GM11168 (cell line): ENCODE data around the gene PCBP4.

ENCODE experiments used
- in situ Hi-C: fragments of 300-500 bp; cut with MboI; formaldehyde crosslinking; loops from one replicate; pipeline ENCODE4 v1.12.0; 2022; ENCODE audit warnings: low sequenced_read_pairs; ENCODE audit not compliant: unreplicated experiment

PCBP4 gene

DNA sequence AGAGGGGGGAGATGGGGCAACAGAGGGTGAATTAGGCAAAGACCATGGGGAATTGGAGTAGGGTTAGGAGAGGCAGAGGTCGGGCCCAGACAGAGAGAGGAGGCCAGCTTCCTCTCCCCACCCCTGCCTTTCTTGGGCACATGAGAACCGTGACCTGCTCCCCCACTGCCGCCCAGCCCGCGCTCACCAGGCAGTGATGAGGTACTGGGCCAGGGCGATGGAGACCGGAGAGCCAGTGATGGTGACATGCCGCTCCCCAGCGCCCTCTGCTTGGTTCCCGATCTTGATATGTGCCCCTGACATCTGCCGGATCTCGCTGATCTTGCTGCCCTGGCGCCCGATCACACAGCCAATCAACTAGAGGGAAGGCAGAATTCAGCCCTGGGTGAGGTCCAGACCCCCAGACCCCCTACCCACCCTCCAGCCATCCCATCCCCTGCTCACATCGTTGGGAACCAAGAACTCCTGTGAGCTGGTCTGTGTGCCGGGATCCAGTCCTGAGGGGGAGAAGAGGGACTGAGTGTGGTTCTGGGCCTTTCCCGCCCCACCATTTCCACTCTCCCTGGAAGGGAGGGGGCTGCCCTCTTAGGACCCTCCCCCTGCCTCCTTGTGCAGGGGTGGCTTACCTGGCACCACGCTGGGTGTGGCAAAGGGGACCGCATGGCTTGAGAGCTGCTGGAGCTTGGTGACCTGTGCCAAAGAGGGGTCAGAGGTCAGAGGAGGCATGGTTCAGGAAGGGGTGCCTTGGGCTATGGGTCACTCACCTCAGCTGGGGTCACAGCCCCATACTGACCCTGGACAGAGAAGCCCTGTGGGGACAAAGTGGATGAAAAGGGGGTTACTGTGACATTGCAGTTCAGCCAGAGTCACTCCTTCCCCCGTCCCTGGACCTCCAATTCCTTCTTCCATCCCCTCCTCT lies 8.4 kb downstream of the PCBP4 start:
- in situ Hi-C loops, result no loop called here

DNA sequence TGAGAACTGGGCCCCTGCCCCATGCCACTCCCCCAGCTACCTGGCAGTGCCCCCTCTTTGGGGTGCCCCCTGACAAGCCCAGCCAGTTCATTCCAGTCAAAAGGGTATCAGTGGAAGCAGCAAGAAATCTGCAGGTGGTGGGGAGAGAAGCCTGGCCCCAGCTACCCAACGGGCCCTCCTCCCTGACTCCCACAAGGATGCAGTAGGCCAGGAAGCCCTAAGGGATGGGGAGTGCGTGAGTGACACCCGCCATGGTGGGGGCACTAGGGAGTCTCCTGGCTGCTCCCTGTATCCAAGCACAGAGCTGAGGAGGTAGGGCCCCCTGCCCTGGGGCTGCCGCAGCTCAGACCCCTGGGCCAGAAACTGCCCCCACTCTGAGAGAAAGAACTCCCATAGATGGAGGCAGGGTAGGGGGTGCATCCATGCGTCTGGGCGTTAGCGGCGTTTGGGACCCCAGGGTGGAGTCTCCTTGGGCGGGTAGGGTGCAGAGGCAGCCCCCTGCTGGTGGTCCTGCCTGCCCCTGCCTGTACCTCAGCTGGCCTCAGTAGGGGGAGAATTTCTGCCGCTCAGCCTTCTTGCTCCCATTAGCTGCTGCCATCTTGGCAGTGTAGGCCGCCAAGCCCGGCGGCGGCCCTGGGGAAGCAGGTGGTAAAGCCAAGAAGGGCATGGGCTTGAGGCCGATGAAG lies 9.6 kb downstream of the PCBP4 start:
- in situ Hi-C loops, result no loop called here

DNA sequence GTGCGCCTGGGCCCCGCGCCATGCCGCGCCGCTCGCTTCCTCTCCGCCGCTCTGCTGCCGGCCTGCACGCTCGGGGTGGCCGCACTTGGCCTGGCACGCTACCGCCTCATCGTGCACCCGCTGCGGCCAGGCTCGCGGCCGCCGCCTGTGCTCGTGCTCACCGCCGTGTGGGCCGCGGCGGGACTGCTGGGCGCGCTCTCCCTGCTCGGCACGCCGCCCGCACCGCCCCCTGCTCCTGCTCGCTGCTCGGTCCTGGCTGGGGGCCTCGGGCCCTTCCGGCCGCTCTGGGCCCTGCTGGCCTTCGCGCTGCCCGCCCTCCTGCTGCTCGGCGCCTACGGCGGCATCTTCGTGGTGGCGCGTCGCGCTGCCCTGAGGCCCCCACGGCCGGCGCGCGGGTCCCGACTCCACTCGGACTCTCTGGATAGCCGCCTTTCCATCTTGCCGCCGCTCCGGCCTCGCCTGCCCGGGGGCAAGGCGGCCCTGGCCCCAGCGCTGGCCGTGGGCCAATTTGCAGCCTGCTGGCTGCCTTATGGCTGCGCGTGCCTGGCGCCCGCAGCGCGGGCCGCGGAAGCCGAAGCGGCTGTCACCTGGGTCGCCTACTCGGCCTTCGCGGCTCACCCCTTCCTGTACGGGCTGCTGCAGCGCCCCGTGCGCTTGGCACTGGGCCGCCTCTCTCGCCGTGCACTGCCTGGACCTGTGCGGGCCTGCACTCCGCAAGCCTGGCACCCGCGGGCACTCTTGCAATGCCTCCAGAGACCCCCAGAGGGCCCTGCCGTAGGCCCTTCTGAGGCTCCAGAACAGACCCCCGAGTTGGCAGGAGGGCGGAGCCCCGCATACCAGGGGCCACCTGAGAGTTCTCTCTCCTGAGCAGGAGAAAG lies 11.1 kb downstream of the PCBP4 start:
- in situ Hi-C loops, result no loop called here

DNA sequence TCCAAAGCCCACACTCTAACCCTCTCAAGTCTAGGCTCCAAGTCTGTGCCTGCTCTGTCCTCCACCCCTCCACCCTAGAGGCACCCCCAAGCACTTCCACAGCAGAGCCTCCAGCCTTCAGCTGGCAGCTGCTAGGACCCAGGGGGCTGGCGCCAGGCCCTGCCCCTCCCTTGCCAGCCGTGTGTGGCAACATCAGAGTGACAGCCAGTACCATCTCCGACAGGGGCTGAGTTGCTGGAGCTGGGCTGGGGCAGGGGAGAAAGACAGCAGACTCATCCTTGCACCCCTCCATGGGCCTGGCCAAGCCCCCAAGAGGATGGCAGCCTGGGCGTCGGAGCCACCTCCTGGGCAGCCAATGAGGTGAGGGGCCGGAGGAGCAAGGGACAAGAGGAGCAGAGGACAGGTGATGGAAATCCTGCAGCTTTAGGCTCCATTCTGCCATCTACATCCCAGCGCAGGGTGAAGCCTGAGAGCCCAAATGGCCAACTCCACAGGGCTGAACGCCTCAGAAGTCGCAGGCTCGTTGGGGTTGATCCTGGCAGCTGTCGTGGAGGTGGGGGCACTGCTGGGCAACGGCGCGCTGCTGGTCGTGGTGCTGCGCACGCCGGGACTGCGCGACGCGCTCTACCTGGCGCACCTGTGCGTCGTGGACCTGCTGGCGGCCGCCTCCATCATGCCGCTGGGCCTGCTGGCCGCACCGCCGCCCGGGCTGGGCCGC lies 11.9 kb downstream of the PCBP4 start, which contains the start of gene GPR62:
Gene GPR62, plus strand, starts transcription at position 207 of the 718 bp plus-strand sequence. Its CDS starts 272 bp downstream, at position 479.
- in situ Hi-C loops, result no loop called here

DNA sequence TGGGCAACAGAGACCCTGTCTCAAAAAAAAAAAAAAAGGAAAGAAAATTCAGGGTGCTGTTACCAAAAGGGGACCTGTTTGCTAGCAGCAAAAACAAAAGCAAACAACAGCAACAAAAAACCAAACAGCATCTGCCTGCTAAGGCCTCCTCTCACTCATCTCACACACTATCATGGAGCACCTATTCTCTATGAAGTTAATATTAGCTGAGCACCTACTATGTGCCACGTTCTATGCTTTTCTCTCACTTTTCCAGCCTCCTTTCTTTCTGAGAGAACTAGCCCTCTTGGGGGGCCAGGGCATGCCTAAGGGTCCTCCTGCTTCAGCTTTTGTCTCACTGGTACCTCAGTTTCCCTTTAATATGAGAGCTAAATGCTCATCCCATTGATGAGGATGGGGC lies 12.5 kb downstream of the PCBP4 start:
- in situ Hi-C loops, result no loop called here

DNA sequence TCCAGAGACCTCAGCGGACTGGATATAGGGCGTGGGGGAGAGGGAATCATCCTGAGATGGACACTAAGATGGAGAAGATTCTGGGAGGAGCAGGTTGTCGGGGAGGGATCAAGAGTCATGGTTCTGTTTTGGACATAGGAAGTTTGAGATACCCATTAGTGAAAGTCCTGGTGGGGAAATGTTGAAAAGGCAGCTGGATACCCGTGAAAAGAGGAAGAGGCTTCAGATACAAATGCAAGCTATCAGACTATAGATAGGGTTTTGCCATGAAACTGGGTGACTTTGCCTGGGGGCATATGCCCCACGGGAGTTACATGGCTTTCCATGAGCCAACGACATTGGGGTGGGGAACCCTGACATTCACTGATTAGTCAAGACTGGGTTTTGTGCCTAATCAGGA lies 13.1 kb downstream of the PCBP4 start:
- in situ Hi-C loops, result no loop called here

DNA sequence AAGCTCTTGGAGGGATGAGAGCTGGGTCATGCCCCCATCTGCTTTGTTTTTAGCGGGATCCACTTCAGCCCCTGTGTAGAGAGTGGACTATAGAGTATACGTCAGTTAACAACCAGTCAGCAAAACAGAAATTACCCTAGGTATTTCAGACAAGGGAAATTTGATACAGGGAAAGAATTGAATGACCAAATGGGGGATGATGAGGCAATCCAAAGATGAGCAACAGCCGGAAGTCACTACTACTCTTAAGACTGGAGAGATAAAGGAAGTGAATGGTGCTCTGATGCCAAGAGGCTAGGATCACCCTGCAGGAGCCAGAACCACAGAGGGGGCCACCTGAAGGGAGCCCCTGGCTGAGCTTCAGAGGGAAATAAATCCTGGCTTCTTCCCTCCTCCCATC lies 13.8 kb downstream of the PCBP4 start:
- in situ Hi-C loops, result no loop called here

DNA sequence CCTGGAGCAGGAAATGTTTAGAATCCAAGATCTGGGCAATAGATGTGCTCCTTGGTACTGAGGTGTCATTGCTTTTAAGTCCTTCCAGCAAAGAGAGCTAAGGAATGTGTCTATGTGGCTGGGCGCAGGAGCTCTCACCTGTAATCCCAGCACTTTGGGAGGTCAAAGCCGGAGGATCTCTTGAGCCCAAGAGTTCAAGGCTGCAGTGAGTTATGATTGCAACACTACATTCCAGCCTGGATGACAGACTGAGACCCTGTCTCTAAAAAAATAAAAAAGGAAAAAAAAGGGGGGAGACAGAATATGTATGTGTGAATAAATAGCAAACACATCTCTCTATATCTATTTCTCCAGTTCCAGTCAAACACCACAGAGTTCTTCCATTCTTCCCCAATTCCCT lies 16.4 kb downstream of the PCBP4 start:
- in situ Hi-C loops, result no loop called here

DNA sequence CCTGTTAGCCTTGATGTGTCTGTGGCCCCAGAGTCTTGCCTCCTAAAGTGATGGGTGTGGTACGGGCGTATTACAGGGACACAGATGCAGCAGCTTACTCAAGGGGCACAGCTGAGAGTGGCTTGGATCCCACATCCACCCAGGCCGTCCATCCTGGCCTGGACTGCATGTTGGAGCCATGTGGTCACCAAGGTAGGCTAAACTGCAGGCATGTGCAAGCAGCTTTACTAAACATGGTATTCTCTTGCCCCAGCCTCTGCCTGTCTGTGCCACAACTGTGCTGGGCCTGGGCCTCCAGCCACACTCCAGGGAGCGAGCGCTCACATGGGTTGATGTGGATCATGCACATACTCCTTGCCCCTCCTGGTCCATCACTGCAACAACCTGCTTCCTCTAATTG lies 18.1 kb downstream of the PCBP4 start:
- in situ Hi-C loops, result no loop called here

DNA sequence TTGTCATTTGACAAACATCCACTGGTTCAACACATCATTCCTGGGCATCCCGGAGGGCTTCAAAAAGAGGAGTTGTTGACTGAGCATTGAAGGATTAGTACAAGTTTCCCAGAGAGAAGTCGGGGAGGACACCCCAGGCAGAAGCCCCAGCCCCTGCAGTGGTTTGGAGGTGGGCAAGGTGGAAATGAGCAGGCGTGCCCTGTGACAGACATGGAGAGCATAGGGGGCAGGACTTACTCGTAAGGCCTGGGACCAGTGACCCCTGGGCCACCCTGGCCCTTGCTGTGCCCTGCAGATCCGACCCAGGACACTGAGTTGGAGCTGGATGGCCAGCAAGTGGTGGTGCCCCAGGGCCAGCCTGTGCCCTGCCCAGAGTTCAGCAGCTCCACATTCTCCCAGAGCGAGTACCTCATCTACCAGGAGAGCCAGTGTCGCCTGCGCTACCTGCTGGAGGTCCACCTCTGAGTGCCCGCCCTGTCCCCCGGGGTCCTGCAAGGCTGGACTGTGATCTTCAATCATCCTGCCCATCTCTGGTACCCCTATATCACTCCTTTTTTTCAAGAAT lies 19.2 kb downstream of the PCBP4 start:
- in situ Hi-C loops, result no loop called here

DNA sequence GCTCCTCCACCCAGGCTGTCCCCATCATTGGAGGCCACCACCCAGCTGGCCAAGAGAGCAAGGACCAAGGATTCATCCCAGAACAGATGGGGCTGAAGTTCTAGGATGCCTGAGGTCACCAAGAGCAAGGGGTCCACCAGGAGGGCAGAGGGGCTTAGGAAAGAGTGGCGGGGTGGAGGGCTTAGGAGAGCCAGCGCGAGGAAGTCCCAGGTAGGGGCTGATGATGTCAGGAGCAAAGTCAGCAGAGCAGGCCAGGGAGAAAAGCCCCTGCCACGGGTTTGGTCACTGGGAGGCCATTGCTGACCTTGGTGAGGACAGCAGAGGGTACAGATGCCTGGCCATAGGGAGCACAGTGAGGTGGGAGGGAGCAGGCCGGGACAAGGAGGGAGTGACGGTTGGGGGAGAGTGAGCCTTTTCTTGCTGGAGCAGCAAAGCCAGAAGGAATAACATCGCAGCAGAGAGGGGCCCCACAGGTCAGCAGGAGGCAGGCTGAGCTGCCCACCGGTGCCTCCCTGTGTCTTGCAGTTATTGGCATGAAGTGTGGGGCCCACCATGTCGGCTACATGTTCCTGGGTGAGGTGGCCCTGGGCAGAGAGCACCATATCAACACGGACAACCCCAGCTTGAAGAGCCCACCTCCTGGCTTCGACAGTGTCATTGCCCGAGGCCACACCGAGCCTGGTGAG lies 19.9 kb downstream of the PCBP4 start:
- in situ Hi-C loops, result no loop called here

DNA sequence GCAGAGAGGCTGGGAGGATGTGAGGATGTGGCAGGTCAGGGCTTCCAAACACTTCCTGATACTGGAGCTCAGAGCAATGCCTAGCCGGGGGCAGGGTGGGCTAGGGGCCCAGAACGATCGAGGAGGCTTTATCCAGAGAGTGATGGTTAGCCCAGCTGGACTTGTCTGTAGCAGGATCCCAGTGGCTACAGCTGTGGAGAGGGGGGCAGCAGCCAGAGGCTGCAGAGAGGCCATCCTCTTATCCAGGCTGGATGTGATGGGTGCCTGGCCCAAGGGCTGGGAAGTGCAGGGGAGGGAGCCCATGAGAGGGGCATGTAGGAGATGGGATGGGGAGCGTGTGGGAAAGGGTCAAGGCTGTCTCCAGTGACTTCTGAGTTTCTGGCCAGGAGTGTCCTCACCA lies 20.5 kb downstream of the PCBP4 start:
- in situ Hi-C loops, result no loop called here

DNA sequence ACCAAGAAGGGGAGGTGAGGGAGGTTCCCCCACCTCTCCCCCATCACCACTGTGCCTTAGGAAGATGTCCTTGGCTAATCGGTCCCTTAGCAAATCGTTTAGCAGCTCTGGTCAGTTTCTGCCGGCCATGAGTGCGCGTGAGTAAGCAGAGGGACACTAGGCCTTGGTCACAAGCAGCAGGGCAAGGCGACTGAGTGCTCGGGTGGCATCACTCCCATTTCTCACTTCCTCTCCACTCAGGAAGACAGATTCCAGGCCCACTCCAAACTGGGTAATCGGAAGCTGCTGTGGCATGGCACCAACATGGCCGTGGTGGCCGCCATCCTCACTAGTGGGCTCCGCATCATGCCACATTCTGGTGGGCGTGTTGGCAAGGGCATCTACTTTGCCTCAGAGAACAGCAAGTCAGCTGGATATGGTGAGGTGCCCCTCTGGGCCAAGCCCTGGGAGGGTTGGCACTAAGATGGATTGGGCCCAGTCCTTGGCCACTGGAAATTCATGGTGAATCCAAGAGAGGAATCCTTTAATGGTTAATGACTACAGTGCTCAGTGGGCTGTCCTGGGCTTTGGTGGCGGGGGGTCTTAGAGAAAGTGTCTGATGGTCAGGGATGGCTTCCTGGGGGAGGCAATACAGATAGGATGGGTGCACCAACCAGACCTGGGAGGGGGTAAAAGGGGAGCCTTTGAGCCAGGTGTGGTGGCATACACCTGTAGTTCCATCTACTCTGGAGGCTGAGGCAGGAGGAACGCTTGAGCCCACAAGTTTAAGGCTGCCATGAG lies 21.1 kb downstream of the PCBP4 start:
- in situ Hi-C loops, result no loop called here

DNA sequence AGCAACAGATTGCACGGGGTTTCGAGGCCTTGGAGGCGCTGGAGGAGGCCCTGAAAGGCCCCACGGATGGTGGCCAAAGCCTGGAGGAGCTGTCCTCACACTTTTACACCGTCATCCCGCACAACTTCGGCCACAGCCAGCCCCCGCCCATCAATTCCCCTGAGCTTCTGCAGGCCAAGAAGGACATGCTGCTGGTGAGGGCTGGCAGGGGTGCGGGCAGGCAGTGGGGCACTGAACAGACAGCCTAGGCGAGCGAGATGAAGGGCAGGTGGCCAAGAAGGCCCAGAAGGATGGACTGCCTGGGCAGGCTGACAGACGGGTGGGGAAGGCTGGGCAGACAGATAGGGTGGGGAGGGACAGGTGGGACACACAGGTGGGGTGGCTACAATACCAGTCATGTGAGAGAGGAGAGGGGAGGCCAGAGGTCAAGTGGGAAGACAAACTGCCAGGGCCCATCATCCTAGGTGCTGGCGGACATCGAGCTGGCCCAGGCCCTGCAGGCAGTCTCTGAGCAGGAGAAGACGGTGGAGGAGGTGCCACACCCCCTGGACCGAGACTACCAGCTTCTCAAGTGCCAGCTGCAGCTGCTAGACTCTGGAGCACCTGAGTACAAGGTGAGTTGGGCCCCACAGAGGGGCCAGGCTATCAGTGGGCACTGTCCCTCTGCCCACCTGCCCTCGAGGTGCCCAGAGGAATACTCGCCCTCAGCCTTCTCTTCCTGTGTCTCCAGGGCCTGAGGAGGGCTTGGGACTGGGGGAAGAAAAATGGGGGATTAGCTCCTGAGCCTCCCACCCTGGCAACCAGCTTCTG lies 22.0 kb downstream of the PCBP4 start:
- in situ Hi-C loops, result no loop called here

DNA sequence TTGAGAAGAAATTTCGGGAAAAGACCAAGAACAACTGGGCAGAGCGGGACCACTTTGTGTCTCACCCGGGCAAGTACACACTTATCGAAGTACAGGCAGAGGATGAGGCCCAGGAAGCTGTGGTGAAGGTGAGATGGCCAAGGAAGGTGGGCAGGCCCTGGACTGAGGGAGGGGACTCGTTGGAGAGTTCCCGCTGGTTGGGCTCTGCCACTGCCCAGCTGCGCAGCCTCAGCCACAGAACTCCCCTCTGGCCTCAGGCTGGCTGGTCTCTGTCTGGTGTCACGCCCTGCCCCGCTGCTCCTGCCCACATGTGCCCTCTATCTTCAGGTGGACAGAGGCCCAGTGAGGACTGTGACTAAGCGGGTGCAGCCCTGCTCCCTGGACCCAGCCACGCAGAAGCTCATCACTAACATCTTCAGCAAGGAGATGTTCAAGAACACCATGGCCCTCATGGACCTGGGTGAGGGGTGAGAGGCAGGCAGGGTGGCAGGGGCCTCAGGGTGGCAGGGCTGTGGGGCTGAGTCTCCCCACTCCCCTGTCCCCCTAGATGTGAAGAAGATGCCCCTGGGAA lies 22.7 kb downstream of the PCBP4 start:
- in situ Hi-C loops, result no loop called here

DNA sequence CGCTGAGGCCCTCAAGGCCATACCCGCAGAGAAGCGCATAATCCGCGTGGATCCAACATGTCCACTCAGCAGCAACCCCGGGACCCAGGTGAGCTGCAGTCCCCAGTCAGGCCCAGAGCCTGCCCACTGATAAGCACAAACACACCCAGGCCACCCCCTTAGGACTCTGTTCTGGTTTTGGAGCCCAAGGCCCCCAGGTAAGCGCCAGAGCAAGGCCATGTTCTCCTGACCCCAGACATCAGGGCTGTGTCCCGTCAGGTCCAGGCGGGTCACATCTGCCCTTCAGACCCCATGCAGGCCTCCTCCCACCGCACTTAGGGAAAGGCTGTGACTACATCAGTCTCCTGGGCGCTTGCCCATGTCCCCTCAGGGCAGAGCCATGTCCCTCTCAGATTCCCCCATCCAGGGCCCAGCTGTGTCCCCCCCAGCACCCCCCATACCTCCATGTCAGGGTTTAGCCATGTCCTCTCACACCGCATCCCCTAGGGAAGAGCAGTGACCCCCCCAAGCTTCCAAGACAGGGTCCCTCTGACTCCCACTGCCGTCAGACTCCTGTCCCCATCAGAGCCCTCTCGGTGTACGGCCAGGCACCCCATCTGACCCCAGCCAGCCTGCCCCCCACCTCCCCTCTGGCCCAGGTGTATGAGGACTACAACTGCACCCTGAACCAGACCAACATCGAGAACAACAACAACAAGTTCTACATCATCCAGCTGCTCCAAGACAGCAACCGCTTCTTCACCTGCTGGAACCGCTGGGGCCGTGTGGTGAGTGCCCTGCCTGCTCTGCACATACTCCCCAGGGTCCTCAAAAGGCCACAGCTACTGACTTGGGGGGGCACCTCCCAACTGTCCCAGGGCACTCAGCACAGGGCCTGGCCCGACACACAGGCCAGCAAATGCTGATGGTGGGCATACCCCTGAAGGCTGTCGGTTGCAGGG lies 23.5 kb downstream of the PCBP4 start:
- in situ Hi-C loops, result no loop called here
